WERI-Rb-1 (cell line): ENCODE measurements around the gene BOC.

Source experiments
- DNase-seq: peaks from one replicate; pipeline ENCODE4 v3.0.0-alpha.2; 2020
- H3K27ac ChIP-seq: fragments of 250-450 bp; sonication (Bioruptor Pico); 2 replicates; pipeline ENCODE4 v1.5.1; 2020; ENCODE audit warnings: mild to moderate bottlenecking, moderate library complexity
- H3K27me3 ChIP-seq: fragments of 250-450 bp; sonication (Bioruptor Pico); 2 replicates; pipeline ENCODE4 v1.5.1; 2021; ENCODE audit warnings: mild to moderate bottlenecking, low read depth, moderate library complexity; ENCODE audit not compliant: insufficient read depth, severe bottlenecking
- H3K36me3 ChIP-seq: fragments of 250-450 bp; sonication (Bioruptor Pico); 2 replicates; pipeline ENCODE4 v1.5.1; 2020; ENCODE audit warnings: mild to moderate bottlenecking, moderate library complexity
- H3K4me3 ChIP-seq: 2 replicates; pipeline ENCODE4 v1.5.1; 2011; ENCODE audit warnings: low read depth, mild to moderate bottlenecking, control low read depth, low read length
- H3K9me3 ChIP-seq: fragments of 250-450 bp; sonication (Bioruptor Pico); 2 replicates; pipeline ENCODE4 v1.5.1; 2021; ENCODE audit warnings: mild to moderate bottlenecking, moderate library complexity; ENCODE audit not compliant: severe bottlenecking
- CTCF ChIP-seq: IDR thresholded peaks from 2 replicates; pipeline ENCODE4 v1.5.1; 2011; ENCODE audit warnings: low read depth, mild to moderate bottlenecking, control low read depth, inconsistent platforms, low read length

BOC gene

GRCh38 chr3:113304102-113304501, 92.7 kb downstream of the BOC start:
- no peak for TF ChIP-seq CTCF
- H3K4me3 ChIP-seq = no peak overlapping the region
- H3K27ac ChIP-seq = no peak overlapping the region
- no peaks in the 10 kb centered on the region for H3K27me3 ChIP-seq
- H3K9me3 ChIP-seq = no peaks in the 10 kb centered on the region
- no peaks in the 10 kb centered on the region for H3K36me3 ChIP-seq
- no peak for DNase-seq

GRCh38 chr3:113304856-113305540, 93.6 kb downstream of the BOC start:
- Histone ChIP-seq H3K36me3 (no peaks in the 10 kb centered on the region), H3K9me3 (no peaks in the 10 kb centered on the region), H3K4me3 (no peak overlapping the region), H3K27ac (no peak overlapping the region), H3K27me3 (no peaks in the 10 kb centered on the region)
- DNase-seq = no peak
- TF ChIP-seq CTCF = no peak

- Histone ChIP-seq H3K36me3 (no peaks in the 10 kb centered on the region), H3K4me3 (no peak overlapping the region), H3K9me3 (peaks cover 8% of the 10 kb centered on the region), H3K27ac (no peak overlapping the region), H3K27me3 (no peaks in the 10 kb centered on the region)
- DNase-seq = no peak
- TF ChIP-seq CTCF = no peak
Measured at GRCh38 chr3:113310960-113311359, 99.6 kb downstream of the BOC start.

DNA sequence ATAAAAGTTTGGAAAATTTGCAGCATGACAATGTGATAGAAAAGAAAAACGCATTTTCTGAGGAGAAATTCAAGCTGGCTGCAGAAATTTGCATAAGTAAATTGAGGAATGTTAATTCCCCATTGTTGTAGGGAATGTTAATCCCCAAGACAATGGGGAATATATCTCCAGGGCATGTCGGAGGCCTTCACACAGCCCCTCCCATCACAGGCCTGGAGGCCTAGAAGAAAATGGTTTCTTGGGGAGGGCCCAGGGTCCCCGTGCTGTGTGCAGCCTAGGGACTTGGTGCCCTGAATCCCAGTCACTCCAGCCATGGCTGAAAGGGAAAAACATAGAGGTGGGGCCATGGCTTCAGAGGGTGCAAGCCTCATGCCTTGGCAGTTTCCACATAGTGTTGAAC, 101.1 kb downstream of the BOC start:
- DNase-seq = no peak
- Histone ChIP-seq H3K27ac (no peak overlapping the region), H3K36me3 (no peaks in the 10 kb centered on the region), H3K27me3 (no peaks in the 10 kb centered on the region), H3K9me3 (peaks cover 8% of the 10 kb centered on the region), H3K4me3 (no peak overlapping the region)
- no peak for TF ChIP-seq CTCF

DNA sequence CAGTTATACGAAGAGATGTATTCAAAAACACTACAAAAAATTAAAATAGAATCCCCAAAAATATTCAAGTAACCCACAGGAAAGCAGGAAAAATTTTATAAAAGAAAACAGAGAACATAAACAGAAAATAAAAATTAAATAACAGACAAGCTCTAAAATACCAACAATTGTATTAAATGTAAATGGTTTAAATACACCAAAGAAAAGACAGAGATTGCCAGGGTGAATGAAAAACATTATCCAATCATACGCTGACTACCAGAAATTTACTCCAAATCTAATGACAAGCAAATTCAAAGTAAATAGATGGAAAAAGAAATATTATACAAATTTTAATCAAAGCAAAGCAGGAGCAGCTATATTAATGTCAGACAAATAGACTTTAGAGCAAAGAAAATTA, 103.6 kb downstream of the BOC start:
- TF ChIP-seq CTCF = no peak
- DNase-seq = no peak
- peaks cover 8% of the 10 kb centered on the region for H3K9me3 ChIP-seq

GRCh38 chr3:113329757-113330156, 118.4 kb downstream of the BOC start:
- no peaks in the 10 kb centered on the region for H3K9me3 ChIP-seq
- H3K36me3 ChIP-seq = no peaks in the 10 kb centered on the region
- H3K27me3 ChIP-seq = no peaks in the 10 kb centered on the region
- DNase-seq = no peak
- no peak overlapping the region for H3K4me3 ChIP-seq
- no peak overlapping the region for H3K27ac ChIP-seq
- no peak for TF ChIP-seq CTCF

More for the DNA sequence above, 103.6 kb downstream of the BOC start:
- Histone ChIP-seq H3K27me3 (no peaks in the 10 kb centered on the region), H3K4me3 (no peak overlapping the region), H3K27ac (no peak overlapping the region), H3K36me3 (no peaks in the 10 kb centered on the region)
